LNCaP clone FGC (cell line): ENCODE data around the gene PSMD7.
A peak's percentile ranks its signal among the peaks of the same experiment; 100 is the strongest.

ENCODE experiments used
- DNase-seq: peaks from one replicate; pipeline ENCODE4 v3.0.0-alpha.2; 2011; ENCODE audit warnings: low read depth
- H3K4me3 ChIP-seq: 2 replicates; pipeline ENCODE4 v1.5.1; 2011; ENCODE audit warnings: mild to moderate bottlenecking, low read depth, low read length, control low read depth
- TF ChIP-seq, protein P1 (sequence below): IDR thresholded peaks from 2 replicates; pipeline ENCODE4 v1.5.1; 2012; ENCODE audit warnings: mild to moderate bottlenecking; ENCODE audit not compliant: control insufficient read depth, insufficient read depth; ENCODE audit errors: extremely low read depth

PSMD7 gene

GRCh38 chr16:74296432-74297144 lies at the start of gene PSMD7:
Gene PSMD7, plus strand, starts transcription at chr16:74296814. Its CDS starts 101 bp downstream, at chr16:74296915.
- peak within 1 kb of the TSS; percentile 85 for H3K4me3 ChIP-seq
- TF ChIP-seq, protein P1, sequence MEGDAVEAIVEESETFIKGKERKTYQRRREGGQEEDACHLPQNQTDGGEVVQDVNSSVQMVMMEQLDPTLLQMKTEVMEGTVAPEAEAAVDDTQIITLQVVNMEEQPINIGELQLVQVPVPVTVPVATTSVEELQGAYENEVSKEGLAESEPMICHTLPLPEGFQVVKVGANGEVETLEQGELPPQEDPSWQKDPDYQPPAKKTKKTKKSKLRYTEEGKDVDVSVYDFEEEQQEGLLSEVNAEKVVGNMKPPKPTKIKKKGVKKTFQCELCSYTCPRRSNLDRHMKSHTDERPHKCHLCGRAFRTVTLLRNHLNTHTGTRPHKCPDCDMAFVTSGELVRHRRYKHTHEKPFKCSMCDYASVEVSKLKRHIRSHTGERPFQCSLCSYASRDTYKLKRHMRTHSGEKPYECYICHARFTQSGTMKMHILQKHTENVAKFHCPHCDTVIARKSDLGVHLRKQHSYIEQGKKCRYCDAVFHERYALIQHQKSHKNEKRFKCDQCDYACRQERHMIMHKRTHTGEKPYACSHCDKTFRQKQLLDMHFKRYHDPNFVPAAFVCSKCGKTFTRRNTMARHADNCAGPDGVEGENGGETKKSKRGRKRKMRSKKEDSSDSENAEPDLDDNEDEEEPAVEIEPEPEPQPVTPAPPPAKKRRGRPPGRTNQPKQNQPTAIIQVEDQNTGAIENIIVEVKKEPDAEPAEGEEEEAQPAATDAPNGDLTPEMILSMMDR: no peak
- DNase-seq: peak; percentile 79

DNA sequence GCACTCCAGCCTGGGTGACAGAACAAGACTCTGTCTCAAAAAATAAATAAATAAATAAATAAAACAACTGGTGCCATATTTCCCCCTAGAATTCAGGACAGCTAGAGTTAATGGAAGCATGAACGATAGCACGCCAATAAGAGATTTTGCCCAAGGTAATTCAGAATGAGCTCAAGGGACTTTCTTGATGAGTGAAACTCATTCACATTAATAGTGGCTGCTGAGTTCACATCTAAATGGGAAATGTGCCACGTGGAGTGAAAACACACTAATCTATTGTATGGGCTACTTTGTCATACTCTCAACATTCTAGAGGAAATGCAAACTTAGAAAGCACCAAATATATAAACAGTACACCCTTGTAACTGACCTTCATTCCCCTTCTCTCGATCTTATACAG lies 47.4 kb upstream of the PSMD7 start:
- no peak overlapping the region for H3K4me3 ChIP-seq
- TF ChIP-seq, protein P1: no peak
- DNase-seq: no peak

DNA sequence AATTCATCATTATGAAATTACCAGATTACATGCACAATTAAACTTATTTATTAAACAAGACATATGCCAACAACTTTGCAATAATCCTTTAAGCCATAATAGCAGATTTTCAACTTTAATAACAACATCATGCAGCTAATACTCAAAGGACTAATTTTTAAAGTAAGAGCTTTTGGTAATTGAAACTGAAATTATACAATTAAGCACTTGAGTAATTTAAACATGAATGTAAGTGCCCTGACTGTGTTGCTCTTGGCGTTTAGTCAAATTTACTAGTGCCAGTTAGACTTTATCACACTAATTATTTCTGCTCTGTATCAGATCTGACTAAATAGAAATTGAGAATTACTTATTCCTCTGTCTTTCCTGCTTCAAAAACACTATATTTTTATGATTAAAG lies 46.8 kb upstream of the PSMD7 start:
- H3K4me3 ChIP-seq: no peak overlapping the region
- no peak for DNase-seq
- TF ChIP-seq, protein P1: no peak

- no peak overlapping the region for H3K4me3 ChIP-seq
- TF ChIP-seq, protein P1: no peak
- DNase-seq: no peak
These were observed 44.3 kb upstream of the PSMD7 start for GRCh38 chr16:74252329-74252728.

- H3K4me3 ChIP-seq: no peak overlapping the region
- no peak for DNase-seq
- TF ChIP-seq, protein P1: no peak
These were observed 43.3 kb upstream of the PSMD7 start for GRCh38 chr16:74253161-74253938.

GRCh38 chr16:74257061-74257460 lies 39.6 kb upstream of the PSMD7 start:
- TF ChIP-seq, protein P1: no peak
- no peak for DNase-seq
- H3K4me3 ChIP-seq: no peak overlapping the region
